Spleen (tissue), 11 donors: ENCODE results near the gene TNFSF11. TPM values are rescaled to one million over a fixed set of nuclear protein-coding genes. Genes with fewer than 3 reads are reported as not detected.
"Not testable (repeated sequence)": the region's sequence is repeated elsewhere in the genome, so short reads cannot be mapped to it uniquely, and the experiment has no call there.

Experiments
- DNase-seq: peaks from one replicate; pipeline ENCODE4 v3.0.0-alpha.2; 2020
- H3K27ac ChIP-seq, 8 donors: fragments of 200-600 bp; sonication (generic) in 7 of 8; 1 replicate in 4 of 8; 2 replicates in 4 of 8; pipeline versions ENCODE4 v1.5.0 to v1.8.0; 2016 to 2021; ENCODE audit warnings: inconsistent platforms in 4 of 8, mild to moderate bottlenecking in 4 of 8, moderate library complexity in 1 of 8
- H3K27me3 ChIP-seq, 7 donors: fragments of 200-600 bp; sonication (generic) in 6 of 7; replicated peaks in 1 of 7; 1 replicate in 4 of 7; 2 replicates in 3 of 7; pipeline versions ENCODE4 v1.5.0 to v1.8.0; 2016 to 2021; ENCODE audit warnings: inconsistent platforms in 3 of 7, mild to moderate bottlenecking in 1 of 7
- H3K36me3 ChIP-seq, 6 donors: fragments of 200-600 bp; sonication (generic) in 5 of 6; 1 replicate in 4 of 6; 2 replicates in 2 of 6; pipeline versions ENCODE4 v1.5.0 to v1.8.0; 2016 to 2021; ENCODE audit warnings: inconsistent platforms in 2 of 6
- H3K4me1 ChIP-seq, 6 donors: fragments of 200-600 bp; sonication (generic) in 5 of 6; 1 replicate in 3 of 6; 2 replicates in 3 of 6; pipeline versions ENCODE4 v1.5.0 to v1.8.0; 2016 to 2021; ENCODE audit warnings: inconsistent platforms in 3 of 6
- H3K4me3 ChIP-seq, 8 donors: fragments of 200-600 bp; sonication (generic) in 7 of 8; 1 replicate in 4 of 8; 2 replicates in 4 of 8; pipeline versions ENCODE4 v1.5.0 to v1.8.0; 2016 to 2021; ENCODE audit warnings: inconsistent platforms in 4 of 8, mild to moderate bottlenecking in 4 of 8, moderate library complexity in 2 of 8
- H3K9me3 ChIP-seq, 8 donors: fragments of 200-600 bp; sonication (generic) in 7 of 8; 1 replicate in 4 of 8; 2 replicates in 4 of 8; pipeline versions ENCODE4 v1.5.0 to v1.8.0; 2016 to 2021; ENCODE audit warnings: inconsistent platforms in 4 of 8
- CTCF ChIP-seq, 11 experiments: fragments of 200-600 bp in 7 of 11; fragments of 450-650 bp in 4 of 11; sonication (generic) in 4 of 11; IDR thresholded peaks in 8 of 11; conservative IDR thresholded peaks in 3 of 11; 1 replicate in 7 of 11; 2 replicates in 4 of 11; pipeline versions ENCODE4 v1.4.0 to v1.8.0; 2016 to 2021; ENCODE audit warnings: antibody characterized with exemption in 11 of 11, inconsistent platforms in 4 of 11, mild to moderate bottlenecking in 1 of 11
- POLR2A ChIP-seq, 3 donors: fragments of 450-650 bp; IDR thresholded peaks; one replicate each; pipeline ENCODE4 v1.5.1; 2017; ENCODE audit warnings: antibody characterized with exemption in 3 of 3, mild to moderate bottlenecking in 1 of 3
- POLR2AphosphoS5 ChIP-seq, 3 donors: sonication (generic); formaldehyde crosslinking; IDR thresholded peaks; one replicate each; pipeline ENCODE4 v1.5.1; 2017; ENCODE audit warnings: antibody characterized with exemption in 3 of 3
- WGBS, 5 donors: extraction: QIAGEN DNeasy Blood & Tissue Kit in 3 of 5; methylation state at CpG; one replicate each; pipeline versions ENCODE4 v1.1.5 to v1.1.7; 2013 to 2018; 5-methylcytosine and 5-hydroxymethylcytosine counted together
- intact Hi-C: fragments of 100-400 bp; cut with DNase I; formaldehyde crosslinking; loops from one replicate; pipeline ENCODE4 v1.15.0; 2023; ENCODE audit warnings: low total_unique reads
- polyA plus RNA-seq, 3 donors: library from polyadenylated mRNA; stranded (reverse); fragments of 200-250 nt; gene quantifications; one replicate each; pipeline ENCODE4 v1.2.1, GENCODE V29; 2013
- total RNA-seq, 7 donors: library from RNA; depleted of rRNA in 3 of 7; stranded (reverse); fragments of >200 nt in 3 of 7; fragmentation: NEBNext Ultra II Directional in 4 of 7; extraction: Animal tissue kit (Norgen Biotek cat#: 25700) in 4 of 7; gene quantifications; one replicate each; pipeline versions ENCODE4 v1.1.0 to v1.2.1, GENCODE V29; 2016 to 2021
- donor health status: healthy with polysubstance abuse.
- donor health status: DM: no; HTN: no; CAD: no; lungs with moderate emphysema.
- donor health status: DM: no; HTN: no; CAD: no.
- donor health status: Bipolar disorder and iron deficiency.
- donor health status: healthy.
- donor health status: DM: no; HTN: no; CAD: no.
- donor health status: DM: yes; HTN: yes; CAD: no.

TNFSF11 gene
- total and polyA plus RNA-seq, 10 donors: 0.32 to 1.4 (median 0.61) TPM; not detected in 1

- 77 to 84% (median 82%) methylated on average over 2 of the region's 2 CpGs for WGBS, 5 donors
- Histone ChIP-seq H3K9me3 (no peaks in the 10 kb centered on the region), H3K27ac (no peak overlapping the region), H3K36me3 (no peaks in the 10 kb centered on the region), H3K4me3 (no peak overlapping the region), H3K4me1 (peaks cover 0 to 12% (median 4%) of the 10 kb centered on the region in 6 donors), H3K27me3 (no peaks in the 10 kb centered on the region)
- TF ChIP-seq POLR2A (IDR thresholded peaks at IDR 0.05) (no peak), CTCF (IDR thresholded peaks at IDR 0.05 in 8 of 11, conservative IDR thresholded peaks at IDR 0.05 in 3 of 11) (no peak), POLR2AphosphoS5 (IDR thresholded peaks at IDR 0.05) (no peak)
- intact Hi-C loops: no loop called here
- DNase-seq: no peak
Measured at GRCh38 chr13:42551611-42552010, 22.3 kb upstream of the TNFSF11 start.

GRCh38 chr13:42553098-42554046 lies 20.6 kb upstream of the TNFSF11 start:
- Histone ChIP-seq H3K27me3 (no peaks in the 10 kb centered on the region), H3K9me3 (no peaks in the 10 kb centered on the region), H3K27ac (no peak overlapping the region), H3K4me1 (peaks cover 0 to 9% (median 4%) of the 10 kb centered on the region in 6 donors), H3K36me3 (no peaks in the 10 kb centered on the region), H3K4me3 (no peak overlapping the region)
- no peak for DNase-seq
- 70 to 93% (median 80%) methylated on average over 2 to 3 of the region's 3 CpGs for WGBS, 5 donors
- intact Hi-C loops: no loop called here
- TF ChIP-seq POLR2A (IDR thresholded peaks at IDR 0.05) (no peak), POLR2AphosphoS5 (IDR thresholded peaks at IDR 0.05) (no peak), CTCF (IDR thresholded peaks at IDR 0.05 in 8 of 11, conservative IDR thresholded peaks at IDR 0.05 in 3 of 11) (no peak)

GRCh38 chr13:42559057-42559456 lies 14.9 kb upstream of the TNFSF11 start:
- intact Hi-C loops: no loop called here
- no peak overlapping the region for H3K4me3 ChIP-seq
- no peaks in the 10 kb centered on the region for H3K36me3 ChIP-seq
- no peak overlapping the region for H3K27ac ChIP-seq
- peaks cover 0 to 14% (median 5%) of the 10 kb centered on the region in 8 donors for H3K9me3 ChIP-seq
- no peak for DNase-seq
- no peak for TF ChIP-seq POLR2AphosphoS5 (IDR thresholded peaks at IDR 0.05)
- no peak for TF ChIP-seq CTCF (IDR thresholded peaks at IDR 0.05 in 8 of 11, conservative IDR thresholded peaks at IDR 0.05 in 3 of 11)
- TF ChIP-seq POLR2A (IDR thresholded peaks at IDR 0.05): no peak
- no peaks in the 10 kb centered on the region for H3K4me1 ChIP-seq
- no peaks in the 10 kb centered on the region for H3K27me3 ChIP-seq

GRCh38 chr13:42559573-42560218 lies 14.3 kb upstream of the TNFSF11 start:
- H3K4me1 ChIP-seq, DNase-seq, H3K36me3 ChIP-seq, H3K27ac ChIP-seq, intact Hi-C loops, H3K4me3 ChIP-seq, H3K27me3 ChIP-seq: not testable (repeated sequence)
- WGBS, 5 donors: 92 to 100% (median 96%) methylated on average over 1 to 36 of the region's 36 CpGs
- peaks cover 0 to 21% (median 7%) of the 10 kb centered on the region in 8 donors for H3K9me3 ChIP-seq

- H3K4me1 ChIP-seq, intact Hi-C loops: not testable (repeated sequence)
- WGBS, 5 donors: 71 to 88% (median 76%) methylated on average over 6 of the region's 6 CpGs
Measured at GRCh38 chr13:42560320-42560719, 13.6 kb upstream of the TNFSF11 start.

More at GRCh38 chr13:42560320-42560719, 13.6 kb upstream of the TNFSF11 start:
- H3K27ac ChIP-seq, H3K36me3 ChIP-seq, H3K27me3 ChIP-seq, DNase-seq, H3K4me3 ChIP-seq: not testable (repeated sequence)
- peaks cover 0 to 22% (median 7%) of the 10 kb centered on the region in 8 donors for H3K9me3 ChIP-seq
